ENCODE results near the gene GMEB2.
A peak's percentile ranks its signal among the peaks of the same experiment; 100 is the strongest.
"Not testable (repeated sequence)": the region's sequence is repeated elsewhere in the genome, so short reads cannot be mapped to it uniquely, and the experiment has no call there.

GMEB2 gene

GRCh38 chr20:63653974-63654668 is 27.2 kb upstream of the GMEB2 start:
- DNase-seq (ENCODE audit: extremely low read depth, insufficient read length), result no peak
- Histone ChIP-seq H3K27me3 (replicated peaks; ENCODE audit: control insufficient read depth, insufficient read depth, low read length) (no peaks in the 10 kb centered on the region; the same call in 1 of the 2 replicates), H3K4me3 (replicated peaks; ENCODE audit: low read depth, low read length) (no peak overlapping the region), H3K36me3 (ENCODE audit: control insufficient read depth, insufficient read depth, low read length) (no peaks in the 10 kb centered on the region)
- TF ChIP-seq CTCF (IDR thresholded peaks at IDR 0.05; ENCODE audit: insufficient read depth, low read length, poor library complexity, severe bottlenecking), result no peak

- H3K4me3 ChIP-seq (replicated peaks; ENCODE audit: low read depth, low read length), result no peak within 1 kb of the TSS; the same call in none of the 2 replicates
- no peaks in the 10 kb centered on the region; the same call in 1 of the 2 replicates for H3K27me3 ChIP-seq (replicated peaks; ENCODE audit: control insufficient read depth, insufficient read depth, low read length)
- peak; percentile 65 for DNase-seq (ENCODE audit: extremely low read depth, insufficient read length)
- no peaks in the 10 kb centered on the region for H3K36me3 ChIP-seq (ENCODE audit: control insufficient read depth, insufficient read depth, low read length)
- no peak for TF ChIP-seq CTCF (IDR thresholded peaks at IDR 0.05; ENCODE audit: insufficient read depth, low read length, poor library complexity, severe bottlenecking)
Observed at GRCh38 chr20:63653041-63653973, 26.4 kb upstream of the GMEB2 start, which contains the start of gene STMN3. TSS of gene STMN3 (minus strand) at chr20:63653424. CDS start at chr20:63653345, 79 bp downstream.

GRCh38 chr20:63652192-63652980 is 25.5 kb upstream of the GMEB2 start:
- TF ChIP-seq CTCF (IDR thresholded peaks at IDR 0.05; ENCODE audit: insufficient read depth, low read length, poor library complexity, severe bottlenecking), result no peak
- DNase-seq (ENCODE audit: extremely low read depth, insufficient read length), result no peak
- no peaks in the 10 kb centered on the region; the same call in 1 of the 2 replicates for H3K27me3 ChIP-seq (replicated peaks; ENCODE audit: control insufficient read depth, insufficient read depth, low read length)
- no peak overlapping the region; the same call in 1 of the 2 replicates for H3K4me3 ChIP-seq (replicated peaks; ENCODE audit: low read depth, low read length)
- no peaks in the 10 kb centered on the region for H3K36me3 ChIP-seq (ENCODE audit: control insufficient read depth, insufficient read depth, low read length)

- Histone ChIP-seq H3K4me3 (replicated peaks; ENCODE audit: low read depth, low read length) (no peak overlapping the region), H3K27me3 (replicated peaks; ENCODE audit: control insufficient read depth, insufficient read depth, low read length) (no peaks in the 10 kb centered on the region; the same call in 1 of the 2 replicates), H3K36me3 (ENCODE audit: control insufficient read depth, insufficient read depth, low read length) (no peaks in the 10 kb centered on the region)
- no peak for TF ChIP-seq CTCF (IDR thresholded peaks at IDR 0.05; ENCODE audit: insufficient read depth, low read length, poor library complexity, severe bottlenecking)
- DNase-seq (ENCODE audit: extremely low read depth, insufficient read length), result no peak
Observed at GRCh38 chr20:63651942-63652191, 25.0 kb upstream of the GMEB2 start.

GRCh38 chr20:63650486-63650885 is 23.6 kb upstream of the GMEB2 start:
- not testable (repeated sequence) for H3K4me3 ChIP-seq (replicated peaks; ENCODE audit: low read depth, low read length); DNase-seq (ENCODE audit: extremely low read depth, insufficient read length); H3K36me3 ChIP-seq (ENCODE audit: control insufficient read depth, insufficient read depth, low read length); H3K27me3 ChIP-seq (replicated peaks; ENCODE audit: control insufficient read depth, insufficient read depth, low read length)
